Measurements from ENCODE around the gene DIO3.
"Not testable (repeated sequence)": the region's sequence is repeated elsewhere in the genome, so short reads cannot be mapped to it uniquely, and the experiment has no call there.

DIO3 gene

GRCh38 chr14:101559624-101560533 is 1.4 kb upstream of the DIO3 start:
- no peak for DNase-seq

GRCh38 chr14:101560534-101561113 is 671 bp upstream of the DIO3 start:
- no peak for DNase-seq

- DNase-seq: no peak
Measured at GRCh38 chr14:101561897-101562490, 699 bp downstream of the DIO3 start.

GRCh38 chr14:101562659-101563351 is 1.5 kb downstream of the DIO3 start:
- DNase-seq: no peak

- DNase-seq: no peak
Measured at GRCh38 chr14:101563352-101563653, 2.0 kb downstream of the DIO3 start.

- DNase-seq: no peak
Measured at GRCh38 chr14:101563654-101564443, 2.6 kb downstream of the DIO3 start.

- DNase-seq: no peak
Measured at GRCh38 chr14:101564444-101564776, 3.1 kb downstream of the DIO3 start.

- DNase-seq: no peak
Measured at GRCh38 chr14:101564819-101565698, 3.8 kb downstream of the DIO3 start.

GRCh38 chr14:101567252-101567651 is 6.0 kb downstream of the DIO3 start:
- no peak for DNase-seq

- DNase-seq: no peak
Measured at GRCh38 chr14:101571004-101571403, 9.7 kb downstream of the DIO3 start.

GRCh38 chr14:101572526-101572925 is 11.2 kb downstream of the DIO3 start:
- DNase-seq: not testable (repeated sequence)

GRCh38 chr14:101573289-101573688 is 12.0 kb downstream of the DIO3 start:
- no peak for DNase-seq

GRCh38 chr14:101575581-101575980 is 14.3 kb downstream of the DIO3 start:
- DNase-seq: no peak

GRCh38 chr14:101577221-101577909 is 16.1 kb downstream of the DIO3 start:
- DNase-seq: no peak

GRCh38 chr14:101578489-101578888 is 17.2 kb downstream of the DIO3 start:
- no peak for DNase-seq

- DNase-seq: no peak
Measured at GRCh38 chr14:101579372-101580080, 18.2 kb downstream of the DIO3 start.

- no peak for DNase-seq
Measured at GRCh38 chr14:101581806-101582205, 20.5 kb downstream of the DIO3 start.

GRCh38 chr14:101582294-101582693 is 21.0 kb downstream of the DIO3 start:
- DNase-seq: no peak

- DNase-seq: no peak
Measured at GRCh38 chr14:101583006-101583714, 21.9 kb downstream of the DIO3 start.

GRCh38 chr14:101583715-101584054 is 22.4 kb downstream of the DIO3 start:
- no peak for DNase-seq

Measured in GOT3 (cell line).